ENCODE measurements around the gene SYT7.

Gene SYT7

GRCh38 chr11:61596990-61597389 is 16.1 kb upstream of the SYT7 start:
- no CpG with 5 or more reads among the region's 7 CpGs for WGBS (ENCODE audit: insufficient coverage, insufficient read length)
- Histone ChIP-seq H3K4me3 (ENCODE audit: low read length) (no peak overlapping the region), H3K36me3 (ENCODE audit: control insufficient read depth, insufficient read depth, low read length) (no peaks in the 10 kb centered on the region), H3K27ac (ENCODE audit: low read length) (no peak overlapping the region), H3K9me3 (ENCODE audit: control insufficient read depth, insufficient read depth, low read length) (no peaks in the 10 kb centered on the region), H3K27me3 (ENCODE audit: control insufficient read depth, insufficient read depth, low read length) (no peaks in the 10 kb centered on the region), H3K4me1 (ENCODE audit: control insufficient read depth, insufficient read depth, low read length) (peaks cover 5% of the 10 kb centered on the region)
- DNase-seq (ENCODE audit: low read depth, low spot score): no peak

GRCh38 chr11:61596542-61596941 is 15.7 kb upstream of the SYT7 start:
- no peak for DNase-seq (ENCODE audit: low read depth, low spot score)
- Histone ChIP-seq H3K4me1 (ENCODE audit: control insufficient read depth, insufficient read depth, low read length) (peaks cover 5% of the 10 kb centered on the region), H3K4me3 (ENCODE audit: low read length) (no peak overlapping the region), H3K36me3 (ENCODE audit: control insufficient read depth, insufficient read depth, low read length) (no peaks in the 10 kb centered on the region), H3K9me3 (ENCODE audit: control insufficient read depth, insufficient read depth, low read length) (no peaks in the 10 kb centered on the region), H3K27me3 (ENCODE audit: control insufficient read depth, insufficient read depth, low read length) (no peaks in the 10 kb centered on the region), H3K27ac (ENCODE audit: low read length) (no peak overlapping the region)
- no CpG with 5 or more reads among the region's 1 CpG for WGBS (ENCODE audit: insufficient coverage, insufficient read length)

- H3K4me1 ChIP-seq (ENCODE audit: control insufficient read depth, insufficient read depth, low read length): peaks cover 4% of the 10 kb centered on the region
- H3K9me3 ChIP-seq (ENCODE audit: control insufficient read depth, insufficient read depth, low read length): no peaks in the 10 kb centered on the region
- H3K36me3 ChIP-seq (ENCODE audit: control insufficient read depth, insufficient read depth, low read length): no peaks in the 10 kb centered on the region
- DNase-seq (ENCODE audit: low read depth, low spot score): no peak
- WGBS (ENCODE audit: insufficient coverage, insufficient read length): no CpG with 5 or more reads among the region's 5 CpGs
- no peak overlapping the region for H3K4me3 ChIP-seq (ENCODE audit: low read length)
- no peaks in the 10 kb centered on the region for H3K27me3 ChIP-seq (ENCODE audit: control insufficient read depth, insufficient read depth, low read length)
- H3K27ac ChIP-seq (ENCODE audit: low read length): no peak overlapping the region
Measured at GRCh38 chr11:61594907-61595257, 14.0 kb upstream of the SYT7 start.

GRCh38 chr11:61593151-61593550 is 12.3 kb upstream of the SYT7 start:
- DNase-seq (ENCODE audit: low read depth, low spot score): no peak
- WGBS (ENCODE audit: insufficient coverage, insufficient read length): no CpG with 5 or more reads among the region's 2 CpGs
- Histone ChIP-seq H3K4me1 (ENCODE audit: control insufficient read depth, insufficient read depth, low read length) (no peaks in the 10 kb centered on the region), H3K4me3 (ENCODE audit: low read length) (no peak overlapping the region), H3K27me3 (ENCODE audit: control insufficient read depth, insufficient read depth, low read length) (no peaks in the 10 kb centered on the region), H3K27ac (ENCODE audit: low read length) (no peak overlapping the region), H3K9me3 (ENCODE audit: control insufficient read depth, insufficient read depth, low read length) (no peaks in the 10 kb centered on the region), H3K36me3 (ENCODE audit: control insufficient read depth, insufficient read depth, low read length) (no peaks in the 10 kb centered on the region)

GRCh38 chr11:61592176-61592575 is 11.3 kb upstream of the SYT7 start:
- WGBS (ENCODE audit: insufficient coverage, insufficient read length): no CpG with 5 or more reads among the region's 7 CpGs
- Histone ChIP-seq H3K4me1 (ENCODE audit: control insufficient read depth, insufficient read depth, low read length) (0 out of 2 replicates have a peak, but pooled peaks cover 1% of the 10 kb centered on the region), H3K36me3 (ENCODE audit: control insufficient read depth, insufficient read depth, low read length) (no peaks in the 10 kb centered on the region), H3K27ac (ENCODE audit: low read length) (no peak overlapping the region), H3K4me3 (ENCODE audit: low read length) (no peak overlapping the region), H3K27me3 (ENCODE audit: control insufficient read depth, insufficient read depth, low read length) (no peaks in the 10 kb centered on the region), H3K9me3 (ENCODE audit: control insufficient read depth, insufficient read depth, low read length) (no peaks in the 10 kb centered on the region)
- DNase-seq (ENCODE audit: low read depth, low spot score): no peak

GRCh38 chr11:61589961-61590360 is 9.1 kb upstream of the SYT7 start:
- no CpG with 5 or more reads among the region's 5 CpGs for WGBS (ENCODE audit: insufficient coverage, insufficient read length)
- H3K9me3 ChIP-seq (ENCODE audit: control insufficient read depth, insufficient read depth, low read length): no peaks in the 10 kb centered on the region
- no peak for DNase-seq (ENCODE audit: low read depth, low spot score)
- H3K27me3 ChIP-seq (ENCODE audit: control insufficient read depth, insufficient read depth, low read length): no peaks in the 10 kb centered on the region
- H3K4me3 ChIP-seq (ENCODE audit: low read length): no peak overlapping the region
- H3K27ac ChIP-seq (ENCODE audit: low read length): no peak overlapping the region
- no peaks in the 10 kb centered on the region for H3K36me3 ChIP-seq (ENCODE audit: control insufficient read depth, insufficient read depth, low read length)
- 0 out of 2 replicates have a peak, but pooled peaks cover 1% of the 10 kb centered on the region for H3K4me1 ChIP-seq (ENCODE audit: control insufficient read depth, insufficient read depth, low read length)

GRCh38 chr11:61588728-61589191 is 7.9 kb upstream of the SYT7 start:
- peak overlapping the region; percentile 35; the same call in 1 of the 2 replicates for H3K4me3 ChIP-seq (ENCODE audit: low read length)
- H3K27ac ChIP-seq (ENCODE audit: low read length): no peak overlapping the region
- H3K9me3 ChIP-seq (ENCODE audit: control insufficient read depth, insufficient read depth, low read length): no peaks in the 10 kb centered on the region
- H3K27me3 ChIP-seq (ENCODE audit: control insufficient read depth, insufficient read depth, low read length): no peaks in the 10 kb centered on the region
- no peak for DNase-seq (ENCODE audit: low read depth, low spot score)
- no CpG with 5 or more reads among the region's 10 CpGs for WGBS (ENCODE audit: insufficient coverage, insufficient read length)
- 0 out of 2 replicates have a peak, but pooled peaks cover 1% of the 10 kb centered on the region for H3K4me1 ChIP-seq (ENCODE audit: control insufficient read depth, insufficient read depth, low read length)
- H3K36me3 ChIP-seq (ENCODE audit: control insufficient read depth, insufficient read depth, low read length): no peaks in the 10 kb centered on the region

GRCh38 chr11:61587951-61588727 is 7.3 kb upstream of the SYT7 start:
- no CpG with 5 or more reads among the region's 30 CpGs for WGBS (ENCODE audit: insufficient coverage, insufficient read length)
- H3K4me1 ChIP-seq (ENCODE audit: control insufficient read depth, insufficient read depth, low read length): 0 out of 2 replicates have a peak, but pooled peaks cover 1% of the 10 kb centered on the region
- H3K27ac ChIP-seq (ENCODE audit: low read length): no peak overlapping the region
- no peaks in the 10 kb centered on the region for H3K9me3 ChIP-seq (ENCODE audit: control insufficient read depth, insufficient read depth, low read length)
- DNase-seq (ENCODE audit: low read depth, low spot score): no peak
- no peaks in the 10 kb centered on the region for H3K27me3 ChIP-seq (ENCODE audit: control insufficient read depth, insufficient read depth, low read length)
- H3K36me3 ChIP-seq (ENCODE audit: control insufficient read depth, insufficient read depth, low read length): no peaks in the 10 kb centered on the region
- peak overlapping the region; percentile 35; the same call in 1 of the 2 replicates for H3K4me3 ChIP-seq (ENCODE audit: low read length)

GRCh38 chr11:61587541-61587941 is 6.7 kb upstream of the SYT7 start:
- no CpG with 5 or more reads among the region's 41 CpGs for WGBS (ENCODE audit: insufficient coverage, insufficient read length)
- no peaks in the 10 kb centered on the region for H3K36me3 ChIP-seq (ENCODE audit: control insufficient read depth, insufficient read depth, low read length)
- 0 out of 2 replicates have a peak, but pooled peaks cover 1% of the 10 kb centered on the region for H3K4me1 ChIP-seq (ENCODE audit: control insufficient read depth, insufficient read depth, low read length)
- H3K27me3 ChIP-seq (ENCODE audit: control insufficient read depth, insufficient read depth, low read length): no peaks in the 10 kb centered on the region
- H3K27ac ChIP-seq (ENCODE audit: low read length): no peak overlapping the region
- H3K9me3 ChIP-seq (ENCODE audit: control insufficient read depth, insufficient read depth, low read length): no peaks in the 10 kb centered on the region
- H3K4me3 ChIP-seq (ENCODE audit: low read length): peak overlapping the region; percentile 35; the same call in 1 of the 2 replicates
- DNase-seq (ENCODE audit: low read depth, low spot score): no peak

- WGBS (ENCODE audit: insufficient coverage, insufficient read length): no CpG with 5 or more reads among the region's 13 CpGs
- DNase-seq (ENCODE audit: low read depth, low spot score): no peak
- Histone ChIP-seq H3K36me3 (ENCODE audit: control insufficient read depth, insufficient read depth, low read length) (no peaks in the 10 kb centered on the region), H3K9me3 (ENCODE audit: control insufficient read depth, insufficient read depth, low read length) (no peaks in the 10 kb centered on the region), H3K27me3 (ENCODE audit: control insufficient read depth, insufficient read depth, low read length) (peaks cover 2% of the 10 kb centered on the region; the same call in 1 of the 2 replicates), H3K4me1 (ENCODE audit: control insufficient read depth, insufficient read depth, low read length) (0 out of 2 replicates have a peak, but pooled peaks cover 1% of the 10 kb centered on the region), H3K27ac (ENCODE audit: low read length) (no peak overlapping the region), H3K4me3 (ENCODE audit: low read length) (no peak overlapping the region; the same call in 1 of the 2 replicates)
Measured at GRCh38 chr11:61586792-61587430, 6.0 kb upstream of the SYT7 start.
